ENCODE data around the gene SMIM10L1. TPM values are rescaled to one million over a fixed set of nuclear protein-coding genes. Genes with fewer than 3 reads are reported as not detected.

The SMIM10L1 gene
- total RNA-seq, 2 donors from 2014 or later: 7.9 to 10.2 TPM

DNA sequence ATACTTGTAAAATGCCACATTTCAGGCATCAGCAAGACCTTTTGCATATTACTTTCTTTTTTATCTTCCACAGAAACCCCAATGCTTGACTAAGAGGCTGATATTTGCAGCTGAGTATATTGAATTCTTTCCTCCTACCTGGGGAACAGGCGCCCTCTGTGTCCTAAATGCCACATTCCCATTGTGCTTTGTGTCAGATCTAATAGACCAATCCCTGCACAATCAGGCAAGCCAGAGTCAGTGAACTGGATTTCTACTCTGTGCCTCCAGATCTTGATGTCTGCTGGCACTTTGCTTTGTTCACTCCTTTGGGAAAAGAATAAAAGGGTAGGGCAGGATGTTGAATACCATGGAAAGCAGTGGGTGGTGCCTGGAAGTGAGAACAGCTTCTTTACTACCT is 38.1 kb downstream of the SMIM10L1 start:
- Histone ChIP-seq H3K9ac (ENCODE audit: low read depth in 2 of 2, low read length in 2 of 2) (no peak overlapping the region), H3K36me3 (no peaks in the 10 kb centered on the region), H3K9me3 (no peaks in the 10 kb centered on the region), H3K4me1 (no peaks in the 10 kb centered on the region), H3K27me3 (no peaks in the 10 kb centered on the region), H3K27ac (no peak overlapping the region), H3K4me3 (no peak overlapping the region)
- TF ChIP-seq, protein P1, sequence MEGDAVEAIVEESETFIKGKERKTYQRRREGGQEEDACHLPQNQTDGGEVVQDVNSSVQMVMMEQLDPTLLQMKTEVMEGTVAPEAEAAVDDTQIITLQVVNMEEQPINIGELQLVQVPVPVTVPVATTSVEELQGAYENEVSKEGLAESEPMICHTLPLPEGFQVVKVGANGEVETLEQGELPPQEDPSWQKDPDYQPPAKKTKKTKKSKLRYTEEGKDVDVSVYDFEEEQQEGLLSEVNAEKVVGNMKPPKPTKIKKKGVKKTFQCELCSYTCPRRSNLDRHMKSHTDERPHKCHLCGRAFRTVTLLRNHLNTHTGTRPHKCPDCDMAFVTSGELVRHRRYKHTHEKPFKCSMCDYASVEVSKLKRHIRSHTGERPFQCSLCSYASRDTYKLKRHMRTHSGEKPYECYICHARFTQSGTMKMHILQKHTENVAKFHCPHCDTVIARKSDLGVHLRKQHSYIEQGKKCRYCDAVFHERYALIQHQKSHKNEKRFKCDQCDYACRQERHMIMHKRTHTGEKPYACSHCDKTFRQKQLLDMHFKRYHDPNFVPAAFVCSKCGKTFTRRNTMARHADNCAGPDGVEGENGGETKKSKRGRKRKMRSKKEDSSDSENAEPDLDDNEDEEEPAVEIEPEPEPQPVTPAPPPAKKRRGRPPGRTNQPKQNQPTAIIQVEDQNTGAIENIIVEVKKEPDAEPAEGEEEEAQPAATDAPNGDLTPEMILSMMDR (IDR thresholded peaks at IDR 0.05): no peak
- DNase-seq: no peak
- intact Hi-C loops (cut with DNase I): loop anchor here (10.0 kb wide), 1 partner anchor 344 kb away; no protein-coding TSS in a partner anchor

Other genes starting within 250 kb of the SMIM10L1 start
- not detected for gene PRH2, start 242.0 kb upstream of the SMIM10L1 start, total RNA-seq
- gene TAS2R14, start 231.9 kb upstream of the SMIM10L1 start, total RNA-seq: 1 to 10 TPM; 1.3 to 1.8 TPM
- gene TAS2R50, start 184.3 kb upstream of the SMIM10L1 start, total RNA-seq: under 1 TPM; 0.86 to 0.98 TPM
- gene TAS2R20, start 172.9 kb upstream of the SMIM10L1 start, total RNA-seq: 1 to 10 TPM; 1.0 to 1.2 TPM
- gene TAS2R19, start 148.6 kb upstream of the SMIM10L1 start, total RNA-seq: 1 to 10 TPM; 1.6 to 1.9 TPM
- gene TAS2R31, start 139.8 kb upstream of the SMIM10L1 start, total RNA-seq: 1 to 10 TPM; 2.0 TPM
- gene TAS2R46, start 108.9 kb upstream of the SMIM10L1 start, total RNA-seq: under 1 TPM; 0.48 to 0.84 TPM
- under 1 TPM in 1 of 2 donors, not detected in 1; 0.82 TPM for gene TAS2R43, start 78.9 kb upstream of the SMIM10L1 start, total RNA-seq
- gene TAS2R30, start 36.5 kb upstream of the SMIM10L1 start, total RNA-seq: 1 to 10 TPM; 1.4 to 2.0 TPM
- gene TAS2R42, start 15.7 kb downstream of the SMIM10L1 start, total RNA-seq: not detected
- not detected for gene PRB3, start 98.5 kb downstream of the SMIM10L1 start, total RNA-seq
- not detected for gene PRB4, start 139.2 kb downstream of the SMIM10L1 start, total RNA-seq
- gene PRB2, start 224.4 kb downstream of the SMIM10L1 start, total RNA-seq: not detected